HG03108 (cell line): ENCODE results near the gene SUN1.
"Not testable (repeated sequence)": the region's sequence is repeated elsewhere in the genome, so short reads cannot be mapped to it uniquely, and the experiment has no call there.

Experiments
- ATAC-seq: cut with Tn5 transposase; IDR thresholded peaks from one replicate; pipeline ENCODE4 v1.9.1; 2021; ENCODE audit warnings: moderate library complexity; ENCODE audit not compliant: unreplicated experiment

SUN1 gene

DNA sequence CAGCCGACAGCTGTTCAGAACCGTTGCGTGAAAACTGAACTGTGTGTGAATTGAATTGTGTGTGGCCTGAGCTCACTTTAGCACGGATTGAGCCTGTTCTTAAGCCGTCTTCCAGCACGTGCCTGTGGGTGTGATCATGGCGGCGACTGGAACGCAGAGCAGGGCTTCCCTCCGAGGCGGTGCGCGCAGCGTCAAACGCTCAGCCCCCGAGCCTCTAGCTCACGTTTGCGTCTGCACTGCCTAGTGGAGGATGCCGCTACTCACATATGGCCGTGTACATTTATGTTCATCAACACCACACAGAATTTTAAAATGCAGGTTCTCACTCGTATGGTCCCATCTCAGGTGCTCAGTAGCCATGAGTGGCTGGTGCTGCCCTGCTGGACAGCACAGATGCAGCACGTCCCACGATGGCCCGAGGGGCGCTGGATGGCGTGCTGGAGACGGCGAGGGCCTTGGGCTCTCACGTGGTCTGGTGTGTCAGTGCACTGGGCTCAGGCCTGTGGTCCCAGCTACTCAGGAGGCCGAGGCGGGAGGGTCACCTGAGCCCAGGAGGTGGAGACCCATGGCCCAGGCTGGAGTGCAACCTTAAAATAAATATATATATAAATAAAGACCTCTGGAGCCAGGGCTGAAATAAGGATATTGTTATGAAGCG lies 22.0 kb downstream of the SUN1 start:
- ATAC-seq: no peak

DNA sequence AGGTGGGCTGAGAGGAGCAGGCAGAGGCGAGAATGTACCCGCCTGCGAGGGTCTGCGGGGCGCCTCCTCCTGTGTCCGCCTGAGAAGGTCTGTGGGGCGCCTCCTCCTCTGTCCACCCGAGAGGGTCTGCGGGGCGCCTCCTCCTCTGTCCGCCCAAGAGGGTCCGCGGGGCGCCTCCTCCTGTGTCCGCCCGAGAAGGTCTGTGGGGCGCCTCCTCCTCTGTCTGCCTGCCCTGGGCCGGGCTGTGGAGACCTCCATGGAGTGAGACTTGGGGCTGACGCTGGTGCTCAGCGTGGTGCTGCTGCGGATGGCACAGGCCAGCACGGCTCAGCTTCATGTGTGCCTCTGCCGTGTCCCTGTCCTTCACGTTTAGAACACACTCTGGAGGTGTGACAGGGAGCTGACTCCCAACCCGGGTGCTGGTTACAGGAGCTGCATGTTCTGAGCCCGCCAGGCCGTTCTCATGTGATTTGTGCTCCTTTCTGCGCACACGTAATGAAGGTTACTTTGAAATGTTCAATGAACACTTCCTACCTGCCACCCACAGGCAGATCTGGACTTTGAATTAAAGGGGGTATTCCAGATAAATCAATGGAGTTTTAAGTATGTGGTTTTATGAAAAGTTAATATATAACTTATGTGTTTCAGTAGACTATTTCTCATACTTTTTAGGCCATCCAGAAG lies 23.6 kb downstream of the SUN1 start:
- no peak for ATAC-seq

- ATAC-seq: no peak
Measured at GRCh38 chr7:856444-857095, 24.3 kb downstream of the SUN1 start.

- ATAC-seq: no peak
Measured at GRCh38 chr7:857661-858060, 25.4 kb downstream of the SUN1 start.

- ATAC-seq: no peak
Measured at GRCh38 chr7:859359-860030, 27.2 kb downstream of the SUN1 start.

DNA sequence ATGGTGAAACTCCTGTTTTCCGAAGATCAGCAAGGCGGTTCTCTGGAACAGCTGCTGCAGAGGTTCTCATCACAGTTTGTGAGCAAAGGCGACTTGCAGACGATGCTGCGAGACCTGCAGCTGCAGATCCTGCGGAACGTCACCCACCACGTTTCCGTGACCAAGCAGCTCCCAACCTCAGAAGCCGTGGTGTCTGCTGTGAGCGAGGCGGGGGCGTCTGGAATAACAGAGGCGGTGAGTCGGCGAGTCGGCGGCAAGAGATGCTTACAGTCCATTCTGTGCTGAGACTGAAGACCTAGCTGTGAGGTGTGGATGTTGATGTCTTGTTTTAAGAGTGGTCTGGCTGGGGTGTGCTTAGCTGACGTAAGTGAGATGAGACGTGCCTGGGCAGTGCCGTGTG lies 27.9 kb downstream of the SUN1 start:
- ATAC-seq: no peak

DNA sequence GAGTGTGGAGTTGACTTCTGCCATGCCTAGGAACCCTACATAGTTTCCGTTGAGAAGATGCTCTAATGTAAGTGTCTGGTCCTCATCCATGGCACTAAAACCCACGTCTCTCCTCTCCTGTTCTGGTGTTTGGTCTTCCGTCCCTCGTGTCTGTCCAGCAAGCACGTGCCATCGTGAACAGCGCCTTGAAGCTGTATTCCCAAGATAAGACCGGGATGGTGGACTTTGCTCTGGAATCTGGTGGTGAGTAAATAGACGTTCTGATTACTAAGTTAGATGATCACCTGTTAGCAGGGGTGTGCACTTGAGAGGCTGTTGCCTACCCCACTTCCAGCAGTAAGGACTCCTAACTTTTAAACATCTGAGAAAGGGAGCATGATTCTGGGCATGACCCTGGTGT lies 28.9 kb downstream of the SUN1 start:
- ATAC-seq: no peak

DNA sequence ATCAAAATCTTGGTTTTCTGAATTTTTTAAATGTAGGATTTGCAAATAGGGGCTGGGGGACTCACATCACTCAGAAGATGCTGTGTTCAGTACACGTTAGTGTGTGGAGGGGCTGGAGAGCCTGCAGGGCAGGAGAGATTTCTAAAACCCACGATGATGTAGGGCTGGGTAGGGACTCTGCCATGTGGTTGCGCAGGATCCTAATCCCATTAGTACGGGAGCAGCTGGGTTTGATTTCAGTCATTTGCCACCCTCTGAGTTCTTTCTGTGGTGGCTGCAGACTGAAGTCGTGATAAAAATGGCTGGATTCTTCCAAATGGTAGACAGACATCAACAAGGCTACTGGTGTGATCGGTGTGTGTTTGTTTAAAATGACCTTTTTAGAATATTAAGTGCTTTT lies 29.9 kb downstream of the SUN1 start:
- no peak for ATAC-seq

GRCh38 chr7:863106-863505 lies 30.8 kb downstream of the SUN1 start:
- no peak for ATAC-seq

- no peak for ATAC-seq
Measured at GRCh38 chr7:865921-866320, 33.6 kb downstream of the SUN1 start.

GRCh38 chr7:867001-867405 lies 34.7 kb downstream of the SUN1 start:
- ATAC-seq: no peak

GRCh38 chr7:867406-868188 lies 35.3 kb downstream of the SUN1 start:
- no peak for ATAC-seq

DNA sequence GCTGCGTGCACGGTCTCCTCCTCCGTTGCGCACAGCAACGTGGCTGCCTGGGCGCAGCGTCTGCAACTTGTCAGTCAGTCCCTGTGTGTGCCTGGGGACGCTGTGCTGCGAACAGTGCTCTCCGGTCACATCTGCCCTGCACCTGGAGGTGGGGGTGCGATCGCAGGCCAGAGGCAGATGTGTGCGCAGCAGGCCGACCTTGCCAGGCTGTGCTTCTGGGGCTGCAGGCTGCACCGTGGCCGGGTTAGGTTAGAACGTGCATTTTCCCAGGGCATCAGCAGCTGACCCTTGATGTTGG lies 35.9 kb downstream of the SUN1 start:
- ATAC-seq: no peak

- no peak for ATAC-seq
Measured at GRCh38 chr7:869348-869747, 37.1 kb downstream of the SUN1 start.

- no peak for ATAC-seq
Measured at GRCh38 chr7:871900-872537, 39.7 kb downstream of the SUN1 start.

- not testable (repeated sequence) for ATAC-seq
Measured at GRCh38 chr7:872685-873084, 40.4 kb downstream of the SUN1 start.

- ATAC-seq: no peak
Measured at GRCh38 chr7:873367-874002, 41.2 kb downstream of the SUN1 start.

GRCh38 chr7:874031-874749 lies 41.9 kb downstream of the SUN1 start:
- no peak for ATAC-seq

DNA sequence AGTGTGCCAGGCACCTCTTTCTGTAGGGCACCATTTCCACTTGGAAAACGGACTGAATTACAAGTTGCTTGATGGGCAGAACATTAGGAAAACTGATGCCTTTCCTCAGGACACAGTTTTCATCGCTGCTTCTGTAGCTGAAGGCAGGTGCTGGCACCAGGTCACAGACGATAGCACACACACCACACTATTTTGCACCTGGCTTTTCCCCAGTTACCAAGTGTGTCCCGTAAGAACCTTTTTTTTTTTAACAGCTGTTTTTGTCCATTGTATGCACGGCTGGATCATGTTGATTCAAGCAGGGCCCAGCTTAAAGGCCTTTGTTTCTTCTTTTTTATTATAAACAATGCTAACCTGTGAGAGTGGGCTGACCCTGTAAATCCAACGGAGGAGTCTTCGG lies 42.8 kb downstream of the SUN1 start:
- ATAC-seq: no peak
